Camera-type eye (tissue), 1 donor: Measurements from ENCODE around the gene SLC5A10. TPM values are rescaled to one million over a fixed set of nuclear protein-coding genes. Genes with fewer than 3 reads are reported as not detected.

ENCODE experiments used
- total RNA-seq: library from RNA; depleted of rRNA; stranded (reverse); fragments of >200 nt; gene quantifications from one replicate; pipeline ENCODE4 v1.2.3, GENCODE V29; 2014

SLC5A10 gene
- total RNA-seq = 0.11 TPM

GRCh38 chr17:18951941-18952842 lies at the start of gene SLC5A10:
TSS of gene SLC5A10 (plus strand) at chr17:18952165. CDS start at chr17:18952206, 41 bp downstream.

GRCh38 chr17:19004421-19005136 lies 52.6 kb downstream of the SLC5A10 start, which contains the start of gene FAM83G:
TSS of gene FAM83G (minus strand) at chr17:19004764. CDS start at chr17:19004041, 723 bp downstream.

GRCh38 chr17:19046782-19047375 lies 94.9 kb downstream of the SLC5A10 start, which contains the start of gene GRAP:
TSS of gene GRAP (minus strand) at chr17:19046957. CDS start at chr17:19046926, 31 bp downstream.

Other genes with a start within 250 kb of the SLC5A10 start
- gene FBXW10, start 208.1 kb upstream of the SLC5A10 start, total RNA-seq = 0.38 TPM
- gene TVP23B, start 171.0 kb upstream of the SLC5A10 start, total RNA-seq = 61.5 TPM
- gene PRPSAP2, start 94.0 kb upstream of the SLC5A10 start, total RNA-seq = 95.4 TPM
- 3.2 TPM for gene FAM83G, start 52.6 kb downstream of the SLC5A10 start, total RNA-seq
- 2.5 TPM for gene GRAP, start 94.8 kb downstream of the SLC5A10 start, total RNA-seq
- gene GRAPL, start 175.4 kb downstream of the SLC5A10 start, total RNA-seq = 2.6 TPM